GM23338 (cell line): ENCODE data around the gene GPR152. TPM values are rescaled to one million over a fixed set of nuclear protein-coding genes. Genes with fewer than 3 reads are reported as not detected.

Experiments used
- ATAC-seq: fragments of 200-7000 bp; cut with Tn5 transposase; 3 replicates; pipeline ENCODE4 v1.9.1; 2020
- DNase-seq: peaks from one replicate; pipeline ENCODE4 v3.0.0-alpha.2; 2015; ENCODE audit warnings: low spot score
- H2AFZ ChIP-seq: fragments of 200-600 bp; sonication (generic); 2 replicates; pipeline ENCODE4 v1.8.0; 2016; ENCODE audit warnings: antibody characterized with exemption, mild to moderate bottlenecking, moderate library complexity
- H3F3A ChIP-seq: fragments of 200-600 bp; sonication (generic); replicated peaks from 2 replicates; pipeline ENCODE4 v1.8.0; 2017; ENCODE audit warnings: antibody characterized with exemption, mixed run types, low read depth
- H3K27ac ChIP-seq: fragments of 200-600 bp; sonication (generic); 2 replicates; pipeline ENCODE4 v1.6.1; 2016; ENCODE audit warnings: low read depth
- H3K27me3 ChIP-seq: fragments of 200-600 bp; sonication (generic); 2 replicates; pipeline ENCODE4 v1.8.0; 2016; ENCODE audit warnings: mild to moderate bottlenecking, mixed run types, moderate library complexity; ENCODE audit not compliant: insufficient read depth
- H3K36me3 ChIP-seq: fragments of 200-600 bp; sonication (generic); 2 replicates; pipeline ENCODE4 v1.8.0; 2016; ENCODE audit warnings: mild to moderate bottlenecking; ENCODE audit not compliant: insufficient read depth
- H3K4me1 ChIP-seq: fragments of 200-600 bp; sonication (generic); 2 replicates; pipeline ENCODE4 v1.8.0; 2016; ENCODE audit warnings: mild to moderate bottlenecking, moderate library complexity; ENCODE audit not compliant: insufficient read depth
- H3K4me2 ChIP-seq: fragments of 200-600 bp; sonication (generic); 2 replicates; pipeline ENCODE4 v1.7.1; 2017; ENCODE audit warnings: mixed run types
- H3K4me3 ChIP-seq: fragments of 200-600 bp; sonication (generic); 2 replicates; pipeline ENCODE4 v1.6.1; 2016; ENCODE audit warnings: mixed run types
- H3K79me2 ChIP-seq: fragments of 200-600 bp; sonication (generic); replicated peaks from 2 replicates; pipeline ENCODE4 v1.8.0; 2017; ENCODE audit warnings: mild to moderate bottlenecking; ENCODE audit not compliant: insufficient read depth
- H3K9me2 ChIP-seq: fragments of 200-600 bp; sonication (generic); 2 replicates; pipeline ENCODE4 v1.8.0; 2017; ENCODE audit not compliant: insufficient read depth
- H4K20me1 ChIP-seq: fragments of 200-600 bp; sonication (generic); replicated peaks from 2 replicates; pipeline ENCODE4 v1.8.0; 2017; ENCODE audit warnings: mild to moderate bottlenecking; ENCODE audit not compliant: insufficient read depth
- H3K27ac Mint-ChIP-seq: 2 replicates; pipeline ENCODE4 v1.8.0; 2020; ENCODE audit warnings: inconsistent platforms, mild to moderate bottlenecking, moderate library complexity, mixed read lengths
- H3K27me3 Mint-ChIP-seq: 3 replicates; pipeline ENCODE4 v1.8.0; 2022; ENCODE audit warnings: low read depth, mild to moderate bottlenecking, moderate library complexity, mixed read lengths, inconsistent platforms; ENCODE audit not compliant: insufficient read depth, poor library complexity
- H3K36me3 Mint-ChIP-seq: 3 replicates; pipeline ENCODE4 v1.8.0; 2021; ENCODE audit warnings: low read depth, mild to moderate bottlenecking, inconsistent platforms, moderate library complexity, mixed read lengths
- H3K4me1 Mint-ChIP-seq: 3 replicates; pipeline ENCODE4 v1.8.0; 2020; ENCODE audit warnings: mild to moderate bottlenecking, inconsistent platforms, mixed read lengths
- H3K4me3 Mint-ChIP-seq: 3 replicates; pipeline ENCODE4 v1.8.0; 2021; ENCODE audit warnings: moderate library complexity, mild to moderate bottlenecking, inconsistent platforms, mixed read lengths
- H3K9me3 Mint-ChIP-seq: 3 replicates; pipeline ENCODE4 v1.8.0; 2020; ENCODE audit warnings: moderate library complexity, mild to moderate bottlenecking, inconsistent platforms, mixed read lengths
- CREB1 ChIP-seq: fragments of 250-450 bp; sonication (Bioruptor Pico); IDR thresholded peaks from 2 replicates; pipeline ENCODE4 v1.5.0; 2020; ENCODE audit warnings: low read depth, mild to moderate bottlenecking, moderate library complexity
- EZH2 ChIP-seq: fragments of 200-600 bp; sonication (generic); IDR thresholded peaks from one replicate; pipeline ENCODE4 v1.8.0; 2017; ENCODE audit warnings: antibody characterized with exemption, mild to moderate bottlenecking, low read depth; ENCODE audit not compliant: unreplicated experiment
- EZH2phosphoT487 ChIP-seq: fragments of 200-600 bp; sonication (generic); IDR thresholded peaks from one replicate; pipeline ENCODE4 v1.8.1; 2018; ENCODE audit warnings: antibody characterized with exemption; ENCODE audit not compliant: unreplicated experiment
- NANOG ChIP-seq: IDR thresholded peaks from 2 replicates; pipeline ENCODE4 v1.6.1; 2016; ENCODE audit warnings: antibody characterized with exemption, borderline replicate concordance
- POLR2AphosphoS5 ChIP-seq: IDR thresholded peaks from 2 replicates; pipeline ENCODE4 v1.6.1; 2016; ENCODE audit warnings: antibody characterized with exemption, low read depth
- STAT1 ChIP-seq: IDR thresholded peaks from one replicate; pipeline ENCODE4 v1.6.1; 2016; ENCODE audit warnings: antibody characterized with exemption; ENCODE audit not compliant: unreplicated experiment
- ZNF114 ChIP-seq: fragments of 250-450 bp; sonication (Bioruptor Pico); IDR thresholded peaks from 2 replicates; pipeline ENCODE4 v1.5.0; 2020; ENCODE audit warnings: mild to moderate bottlenecking, moderate library complexity
- ZNF331 ChIP-seq: fragments of 250-450 bp; sonication (Bioruptor Pico); IDR thresholded peaks from 2 replicates; pipeline ENCODE4 v1.5.0; 2020; ENCODE audit warnings: low read depth, mild to moderate bottlenecking, moderate library complexity
- polyA plus RNA-seq: library from polyadenylated mRNA; unstranded; fragments of >200 nt; fragmentation: Nextera tagmentation; extraction: Ambion mirVana; gene quantifications from 2 replicates; pipeline ENCODE4 v1.2.1, GENCODE V29; 2016
- total RNA-seq: library from RNA; depleted of rRNA; stranded (reverse); fragments of >200 nt; shearing (Covaris generic); gene quantifications from 2 replicates; pipeline ENCODE4 v1.2.3, GENCODE V29; 2014
- TF ChIP-seq, protein P1 (sequence below): IDR thresholded peaks from 2 replicates; pipeline ENCODE4 v1.6.1; 2016; ENCODE audit warnings: antibody characterized with exemption
- TF ChIP-seq, protein P2 (sequence below): IDR thresholded peaks from one replicate; pipeline ENCODE4 v1.6.1; 2018; ENCODE audit warnings: antibody characterized with exemption; ENCODE audit not compliant: unreplicated experiment

The GPR152 gene
- total and polyA plus RNA-seq, 2 experiments from 2014 or later: not detected

- H3K4me1 Mint-ChIP-seq: peaks cover 15% of the 10 kb centered on the region; the same call in 2 of the 3 replicates
- Histone ChIP-seq H3K4me3 (peak overlapping the region; percentile 93), H3K79me2 (peaks cover 9% of the 10 kb centered on the region; the same call in 1 of the 2 replicates), H3K27ac (peak overlapping the region; percentile 84; the same call in 1 of the 2 replicates), H3F3A (no peaks in the 10 kb centered on the region), H3K36me3 (no peaks in the 10 kb centered on the region), H3K4me2 (peak overlapping the region; percentile 94), H3K9me2 (no peaks in the 10 kb centered on the region), H2AFZ (no peak overlapping the region), H3K27me3 (no peaks in the 10 kb centered on the region), H4K20me1 (no peaks in the 10 kb centered on the region), H3K4me1 (peaks cover 13% of the 10 kb centered on the region; the same call in 1 of the 2 replicates)
- DNase-seq (peak; percentile 32), ATAC-seq (peak; percentile 3; the same call in 2 of the 3 replicates)
- no peaks in the 10 kb centered on the region; the same call in 2 of the 3 replicates for H3K36me3 Mint-ChIP-seq
- H3K27me3 Mint-ChIP-seq: peaks cover 18% of the 10 kb centered on the region
- peak overlapping the region; percentile 85 for H3K4me3 Mint-ChIP-seq
- no peaks in the 10 kb centered on the region for H3K9me3 Mint-ChIP-seq
- TF ChIP-seq CREB1 (no peak), POLR2AphosphoS5 (no peak), ZNF114 (no peak), NANOG (no peak), ZNF331 (CRISPR knock-in tag) (no peak)
- H3K27ac Mint-ChIP-seq: peak overlapping the region; percentile 92
These were observed 12.6 kb upstream of the GPR152 start for GRCh38 chr11:67465189-67465510.

- ATAC-seq (peak; percentile 70), DNase-seq (peak; percentile 93)
- Mint-ChIP-seq H3K27me3 (peaks cover 17% of the 10 kb centered on the region), H3K9me3 (no peaks in the 10 kb centered on the region), H3K4me3 (peak overlapping the region; percentile 85), H3K27ac (peak overlapping the region; percentile 83), H3K4me1 (peaks cover 15% of the 10 kb centered on the region; the same call in 2 of the 3 replicates), H3K36me3 (no peaks in the 10 kb centered on the region; the same call in 2 of the 3 replicates)
- Histone ChIP-seq H3K27ac (peak overlapping the region; percentile 84; the same call in 1 of the 2 replicates), H3K4me3 (peak overlapping the region; percentile 93), H3K27me3 (no peaks in the 10 kb centered on the region), H3K79me2 (peaks cover 9% of the 10 kb centered on the region; the same call in 1 of the 2 replicates), H4K20me1 (no peaks in the 10 kb centered on the region), H3F3A (no peaks in the 10 kb centered on the region), H3K4me2 (peak overlapping the region; percentile 94), H2AFZ (peak overlapping the region; percentile 84), H3K4me1 (peaks cover 13% of the 10 kb centered on the region; the same call in 1 of the 2 replicates), H3K9me2 (no peaks in the 10 kb centered on the region), H3K36me3 (no peaks in the 10 kb centered on the region)
- TF ChIP-seq CREB1: no peak
- TF ChIP-seq, protein P1, sequence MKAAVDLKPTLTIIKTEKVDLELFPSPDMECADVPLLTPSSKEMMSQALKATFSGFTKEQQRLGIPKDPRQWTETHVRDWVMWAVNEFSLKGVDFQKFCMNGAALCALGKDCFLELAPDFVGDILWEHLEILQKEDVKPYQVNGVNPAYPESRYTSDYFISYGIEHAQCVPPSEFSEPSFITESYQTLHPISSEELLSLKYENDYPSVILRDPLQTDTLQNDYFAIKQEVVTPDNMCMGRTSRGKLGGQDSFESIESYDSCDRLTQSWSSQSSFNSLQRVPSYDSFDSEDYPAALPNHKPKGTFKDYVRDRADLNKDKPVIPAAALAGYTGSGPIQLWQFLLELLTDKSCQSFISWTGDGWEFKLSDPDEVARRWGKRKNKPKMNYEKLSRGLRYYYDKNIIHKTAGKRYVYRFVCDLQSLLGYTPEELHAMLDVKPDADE: no peak
- TF ChIP-seq POLR2AphosphoS5: peak; percentile 93
These were observed 12.1 kb upstream of the GPR152 start for GRCh38 chr11:67464411-67465188.

DNA sequence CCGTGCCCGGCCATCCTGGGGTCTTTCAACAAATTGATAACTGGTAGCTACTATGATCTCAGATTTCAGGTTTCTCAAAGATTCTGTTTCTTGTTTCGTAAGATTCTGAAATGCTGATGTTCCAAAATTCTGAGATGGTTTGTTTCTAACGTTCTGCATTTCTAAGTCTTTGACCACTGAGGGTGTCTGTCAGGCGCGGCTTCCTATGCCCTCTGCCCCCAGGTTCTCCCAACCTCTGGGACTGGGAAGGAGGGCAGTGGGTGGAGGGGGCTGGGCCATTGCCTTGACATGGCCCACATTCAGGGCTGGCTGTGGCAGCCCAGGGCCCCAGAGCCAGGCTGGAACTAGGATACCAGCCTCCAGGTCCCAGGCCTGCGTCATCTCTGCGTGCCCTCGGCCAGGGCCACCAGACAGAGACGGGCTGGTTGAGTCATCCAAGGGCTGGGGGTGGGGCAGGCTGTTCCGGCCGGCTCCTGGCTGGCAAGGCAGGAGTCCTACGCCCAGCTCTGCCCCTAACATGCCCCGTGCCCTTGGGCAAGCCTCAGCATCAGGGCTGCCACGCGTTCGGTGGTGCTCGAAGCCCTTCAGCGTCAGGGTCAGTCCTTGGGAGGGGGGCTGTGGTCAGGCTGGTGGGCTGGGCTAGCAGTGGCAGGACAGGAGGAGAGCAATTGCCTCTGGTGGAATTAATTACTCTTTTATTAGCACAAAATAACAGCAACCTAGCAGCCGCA is 11.3 kb upstream of the GPR152 start:
- Histone ChIP-seq H3K4me1 (peaks cover 13% of the 10 kb centered on the region; the same call in 1 of the 2 replicates), H2AFZ (peak overlapping the region; percentile 84), H3K27ac (no peak overlapping the region), H3K27me3 (no peaks in the 10 kb centered on the region), H3K36me3 (no peaks in the 10 kb centered on the region), H3K79me2 (peaks cover 9% of the 10 kb centered on the region; the same call in 1 of the 2 replicates), H3F3A (no peaks in the 10 kb centered on the region), H3K9me2 (no peaks in the 10 kb centered on the region), H3K4me2 (peak overlapping the region; percentile 78), H3K4me3 (peak overlapping the region; percentile 93), H4K20me1 (no peaks in the 10 kb centered on the region)
- Mint-ChIP-seq H3K9me3 (no peaks in the 10 kb centered on the region), H3K4me3 (peak overlapping the region; percentile 85), H3K27ac (peak overlapping the region; percentile 83; the same call in 1 of the 2 replicates), H3K4me1 (peaks cover 15% of the 10 kb centered on the region; the same call in 2 of the 3 replicates), H3K27me3 (peaks cover 15% of the 10 kb centered on the region), H3K36me3 (no peaks in the 10 kb centered on the region; the same call in 2 of the 3 replicates)
- ATAC-seq (no peak), DNase-seq (no peak)
- TF ChIP-seq, protein P2, sequence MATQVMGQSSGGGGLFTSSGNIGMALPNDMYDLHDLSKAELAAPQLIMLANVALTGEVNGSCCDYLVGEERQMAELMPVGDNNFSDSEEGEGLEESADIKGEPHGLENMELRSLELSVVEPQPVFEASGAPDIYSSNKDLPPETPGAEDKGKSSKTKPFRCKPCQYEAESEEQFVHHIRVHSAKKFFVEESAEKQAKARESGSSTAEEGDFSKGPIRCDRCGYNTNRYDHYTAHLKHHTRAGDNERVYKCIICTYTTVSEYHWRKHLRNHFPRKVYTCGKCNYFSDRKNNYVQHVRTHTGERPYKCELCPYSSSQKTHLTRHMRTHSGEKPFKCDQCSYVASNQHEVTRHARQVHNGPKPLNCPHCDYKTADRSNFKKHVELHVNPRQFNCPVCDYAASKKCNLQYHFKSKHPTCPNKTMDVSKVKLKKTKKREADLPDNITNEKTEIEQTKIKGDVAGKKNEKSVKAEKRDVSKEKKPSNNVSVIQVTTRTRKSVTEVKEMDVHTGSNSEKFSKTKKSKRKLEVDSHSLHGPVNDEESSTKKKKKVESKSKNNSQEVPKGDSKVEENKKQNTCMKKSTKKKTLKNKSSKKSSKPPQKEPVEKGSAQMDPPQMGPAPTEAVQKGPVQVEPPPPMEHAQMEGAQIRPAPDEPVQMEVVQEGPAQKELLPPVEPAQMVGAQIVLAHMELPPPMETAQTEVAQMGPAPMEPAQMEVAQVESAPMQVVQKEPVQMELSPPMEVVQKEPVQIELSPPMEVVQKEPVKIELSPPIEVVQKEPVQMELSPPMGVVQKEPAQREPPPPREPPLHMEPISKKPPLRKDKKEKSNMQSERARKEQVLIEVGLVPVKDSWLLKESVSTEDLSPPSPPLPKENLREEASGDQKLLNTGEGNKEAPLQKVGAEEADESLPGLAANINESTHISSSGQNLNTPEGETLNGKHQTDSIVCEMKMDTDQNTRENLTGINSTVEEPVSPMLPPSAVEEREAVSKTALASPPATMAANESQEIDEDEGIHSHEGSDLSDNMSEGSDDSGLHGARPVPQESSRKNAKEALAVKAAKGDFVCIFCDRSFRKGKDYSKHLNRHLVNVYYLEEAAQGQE: no peak
- TF ChIP-seq EZH2phosphoT487: no peak
- no peak for TF ChIP-seq ZNF331 (CRISPR knock-in tag)
- no peak for TF ChIP-seq POLR2AphosphoS5
- no peak for TF ChIP-seq ZNF114
- no peak for TF ChIP-seq CREB1
- no peak for TF ChIP-seq STAT1
- TF ChIP-seq EZH2: no peak
- TF ChIP-seq, protein P1: no peak
